OCI-M1 (cell line): ENCODE measurements around the gene PCDHA8.
"Not testable (repeated sequence)": the region's sequence is repeated elsewhere in the genome, so short reads cannot be mapped to it uniquely, and the experiment has no call there.

Experiments used
- DNase-seq: peaks from one replicate; lab custom pipeline; 2025; lab: John Stamatoyannopoulos, UW

Gene PCDHA8, protein sequence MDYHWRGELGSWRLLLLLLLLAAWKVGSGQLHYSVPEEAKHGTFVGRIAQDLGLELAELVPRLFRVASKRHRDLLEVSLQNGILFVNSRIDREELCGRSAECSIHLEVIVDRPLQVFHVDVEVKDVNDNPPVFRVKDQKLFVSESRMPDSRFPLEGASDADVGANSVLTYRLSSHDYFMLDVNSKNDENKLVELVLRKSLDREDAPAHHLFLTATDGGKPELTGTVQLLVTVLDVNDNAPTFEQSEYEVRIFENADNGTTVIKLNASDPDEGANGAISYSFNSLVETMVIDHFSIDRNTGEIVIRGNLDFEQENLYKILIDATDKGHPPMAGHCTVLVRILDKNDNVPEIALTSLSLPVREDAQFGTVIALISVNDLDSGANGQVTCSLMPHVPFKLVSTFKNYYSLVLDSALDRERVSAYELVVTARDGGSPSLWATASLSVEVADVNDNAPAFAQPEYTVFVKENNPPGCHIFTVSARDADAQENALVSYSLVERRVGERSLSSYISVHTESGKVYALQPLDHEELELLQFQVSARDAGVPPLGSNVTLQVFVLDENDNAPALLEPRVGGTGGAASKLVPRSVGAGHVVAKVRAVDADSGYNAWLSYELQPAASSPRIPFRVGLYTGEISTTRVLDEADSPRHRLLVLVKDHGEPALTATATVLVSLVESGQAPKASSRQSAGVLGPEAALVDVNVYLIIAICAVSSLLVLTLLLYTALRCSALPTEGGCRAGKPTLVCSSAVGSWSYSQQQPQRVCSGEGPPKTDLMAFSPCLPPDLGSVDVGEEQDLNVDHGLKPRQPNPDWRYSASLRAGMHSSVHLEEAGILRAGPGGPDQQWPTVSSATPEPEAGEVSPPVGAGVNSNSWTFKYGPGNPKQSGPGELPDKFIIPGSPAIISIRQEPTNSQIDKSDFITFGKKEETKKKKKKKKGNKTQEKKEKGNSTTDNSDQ

GRCh38 chr5:140840978-140841962 is at the start of gene PCDHA8:
Gene PCDHA8, plus strand, starts transcription at chr5:140841187. Its CDS starts 135 bp downstream, at chr5:140841322.
- DNase-seq, result peak; percentile 56

- DNase-seq, result no peak
These were observed 46.3 kb upstream of the PCDHA8 start, which contains the start of gene PCDHA2 for GRCh38 chr5:140794595-140795258. Gene PCDHA2, plus strand, starts transcription at chr5:140794852.

DNA sequence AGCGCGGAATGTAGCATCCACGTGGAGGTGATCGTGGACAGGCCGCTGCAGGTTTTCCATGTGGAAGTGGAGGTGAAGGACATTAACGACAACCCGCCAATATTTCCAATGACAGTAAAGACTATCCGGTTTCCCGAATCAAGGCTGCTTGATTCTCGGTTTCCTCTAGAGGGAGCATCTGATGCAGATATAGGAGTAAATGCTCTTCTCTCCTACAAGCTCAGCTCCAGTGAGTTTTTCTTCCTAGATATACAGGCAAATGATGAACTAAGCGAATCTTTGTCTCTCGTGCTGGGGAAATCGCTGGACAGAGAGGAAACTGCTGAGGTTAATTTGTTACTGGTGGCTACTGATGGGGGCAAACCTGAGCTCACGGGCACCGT is 45.7 kb upstream of the PCDHA8 start:
- no peak for DNase-seq

GRCh38 chr5:140796072-140796717 is 44.8 kb upstream of the PCDHA8 start:
- not testable (repeated sequence) for DNase-seq

DNA sequence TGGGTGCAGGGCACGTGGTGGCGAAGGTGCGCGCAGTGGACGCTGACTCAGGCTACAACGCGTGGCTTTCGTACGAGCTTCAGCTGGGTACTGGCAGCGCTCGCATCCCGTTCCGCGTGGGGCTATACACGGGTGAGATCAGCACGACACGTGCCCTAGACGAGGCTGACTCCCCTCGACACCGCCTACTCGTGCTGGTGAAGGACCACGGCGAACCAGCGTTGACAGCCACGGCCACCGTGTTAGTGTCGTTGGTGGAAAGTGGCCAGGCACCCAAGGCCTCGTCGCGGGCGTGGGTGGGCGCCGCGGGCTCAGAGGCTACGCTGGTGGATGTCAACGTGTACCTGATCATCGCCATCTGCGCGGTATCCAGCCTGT is 44.3 kb upstream of the PCDHA8 start:
- DNase-seq, result no peak

DNA sequence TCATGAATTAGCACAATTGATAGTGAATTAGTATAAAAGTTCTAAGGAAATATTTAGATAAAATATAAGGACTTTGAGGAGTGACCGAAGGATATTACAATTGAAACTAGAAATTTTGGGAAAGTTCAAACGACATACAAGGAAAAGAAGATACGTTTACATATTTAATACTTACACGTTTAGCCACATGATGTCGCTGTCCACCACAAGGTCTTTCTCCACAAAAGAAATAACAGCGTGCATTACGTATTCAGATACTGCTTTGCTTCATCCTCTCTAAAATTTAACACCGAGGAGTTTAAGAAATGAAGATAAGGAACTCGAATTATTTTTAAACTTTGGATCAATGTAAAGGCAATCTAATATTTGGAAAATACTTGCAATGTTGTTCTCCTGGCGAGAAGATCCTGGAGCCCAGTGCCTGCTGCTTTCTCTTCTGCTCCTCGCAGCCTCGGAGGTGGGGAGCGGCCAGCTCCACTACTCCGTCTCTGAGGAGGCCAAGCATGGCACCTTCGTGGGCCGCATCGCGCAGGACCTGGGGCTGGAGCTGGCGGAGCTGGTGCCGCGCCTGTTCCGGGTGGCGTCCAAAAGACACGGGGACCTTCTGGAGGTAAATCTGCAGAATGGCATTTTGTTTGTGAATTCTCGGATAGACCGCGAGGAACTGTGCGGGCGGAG is 40.0 kb upstream of the PCDHA8 start, which contains the start of gene PCDHA3:
Gene PCDHA3 (plus strand): TSS at position 242 of the 678 bp plus-strand sequence.
- DNase-seq, result no peak

DNA sequence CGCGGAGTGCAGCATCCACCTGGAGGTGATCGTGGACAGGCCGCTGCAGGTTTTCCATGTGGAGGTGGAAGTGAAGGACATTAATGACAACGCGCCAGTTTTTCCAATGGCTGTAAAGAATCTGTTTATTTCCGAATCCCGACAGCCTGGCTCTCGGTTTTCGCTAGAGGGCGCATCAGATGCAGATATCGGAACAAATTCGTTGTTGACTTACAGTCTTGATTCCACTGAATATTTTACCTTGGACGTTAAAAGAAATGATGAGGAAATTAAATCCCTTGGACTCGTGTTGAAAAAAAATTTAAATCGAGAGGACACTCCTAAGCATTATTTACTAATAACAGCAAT is 39.5 kb upstream of the PCDHA8 start:
- no peak for DNase-seq

DNA sequence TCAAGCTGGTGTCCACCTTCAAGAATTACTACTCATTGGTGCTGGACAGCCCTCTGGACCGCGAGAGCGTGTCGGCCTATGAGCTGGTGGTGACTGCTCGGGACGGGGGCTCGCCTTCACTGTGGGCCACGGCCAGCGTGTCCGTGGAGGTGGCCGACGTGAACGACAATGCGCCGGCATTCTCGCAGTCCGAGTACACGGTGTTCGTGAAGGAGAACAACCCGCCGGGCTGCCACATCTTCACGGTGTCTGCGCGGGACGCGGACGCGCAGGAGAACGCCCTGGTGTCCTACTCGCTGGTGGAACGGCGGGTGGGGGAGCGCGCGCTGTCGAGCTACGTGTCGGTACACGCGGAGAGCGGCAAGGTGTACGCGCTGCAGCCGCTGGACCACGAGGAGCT is 38.6 kb upstream of the PCDHA8 start:
- not testable (repeated sequence) for DNase-seq

GRCh38 chr5:140802781-140803271 is 38.2 kb upstream of the PCDHA8 start:
- no peak for DNase-seq

- peak; percentile 8 for DNase-seq
These were observed 33.9 kb upstream of the PCDHA8 start, which contains the start of gene PCDHA4 for GRCh38 chr5:140806834-140807775. Gene PCDHA4, plus strand, starts transcription at chr5:140807068.

DNA sequence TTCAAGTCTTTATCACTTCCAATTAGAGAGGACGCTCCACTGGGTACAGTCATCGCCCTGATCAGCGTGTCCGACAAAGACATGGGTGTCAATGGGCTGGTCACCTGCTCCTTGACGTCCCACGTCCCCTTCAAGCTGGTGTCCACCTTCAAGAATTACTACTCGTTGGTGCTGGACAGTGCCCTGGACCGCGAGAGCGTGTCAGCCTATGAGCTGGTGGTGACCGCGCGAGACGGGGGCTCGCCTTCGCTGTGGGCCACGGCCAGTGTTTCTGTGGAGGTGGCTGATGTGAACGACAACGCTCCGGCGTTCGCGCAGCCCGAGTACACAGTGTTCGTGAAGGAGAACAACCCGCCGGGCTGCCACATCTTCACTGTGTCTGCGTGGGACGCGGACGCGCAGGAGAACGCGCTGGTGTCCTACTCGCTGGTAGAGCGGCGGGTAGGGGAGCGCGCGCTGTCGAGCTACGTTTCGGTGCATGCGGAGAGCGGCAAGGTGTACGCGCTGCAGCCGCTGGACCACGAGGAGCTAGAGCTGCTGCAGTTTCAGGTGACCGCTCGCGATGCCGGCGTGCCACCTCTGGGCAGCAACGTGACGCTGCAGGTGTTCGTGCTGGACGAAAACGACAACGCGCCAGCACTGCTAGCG is 32.6 kb upstream of the PCDHA8 start:
- DNase-seq, result not testable (repeated sequence)

- DNase-seq, result no peak
These were observed 32.1 kb upstream of the PCDHA8 start for GRCh38 chr5:140808889-140809291.

GRCh38 chr5:140821375-140822280 is 19.4 kb upstream of the PCDHA8 start, which contains the start of gene PCDHA5:
Gene PCDHA5, plus strand, starts transcription at chr5:140821613.
- DNase-seq, result peak; percentile 17

DNA sequence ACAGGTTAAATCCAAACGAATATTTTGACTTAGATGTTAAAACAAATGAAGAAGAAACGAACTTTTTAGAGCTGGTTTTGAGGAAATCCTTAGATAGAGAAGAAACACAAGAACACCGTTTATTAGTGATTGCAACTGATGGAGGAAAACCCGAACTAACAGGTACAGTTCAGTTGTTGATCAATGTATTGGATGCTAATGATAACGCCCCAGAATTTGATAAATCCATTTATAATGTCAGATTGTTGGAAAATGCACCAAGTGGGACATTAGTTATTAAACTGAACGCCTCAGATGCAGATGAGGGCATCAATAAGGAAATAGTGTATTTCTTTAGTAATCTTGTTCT is 18.7 kb upstream of the PCDHA8 start:
- DNase-seq, result no peak

DNA sequence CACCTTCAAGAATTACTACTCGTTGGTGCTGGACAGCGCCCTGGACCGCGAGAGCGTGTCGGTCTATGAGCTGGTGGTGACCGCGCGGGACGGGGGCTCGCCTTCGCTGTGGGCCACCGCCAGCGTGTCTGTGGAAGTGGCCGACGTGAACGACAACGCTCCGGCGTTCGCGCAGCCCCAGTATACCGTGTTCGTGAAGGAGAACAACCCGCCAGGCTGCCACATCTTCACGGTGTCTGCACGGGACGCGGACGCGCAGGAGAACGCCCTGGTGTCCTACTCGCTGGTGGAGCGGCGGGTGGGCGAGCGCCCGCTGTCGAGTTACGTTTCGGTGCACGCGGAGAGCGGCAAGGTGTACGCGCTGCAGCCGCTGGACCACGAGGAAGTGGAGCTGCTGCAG is 18.0 kb upstream of the PCDHA8 start:
- DNase-seq, result not testable (repeated sequence)

DNA sequence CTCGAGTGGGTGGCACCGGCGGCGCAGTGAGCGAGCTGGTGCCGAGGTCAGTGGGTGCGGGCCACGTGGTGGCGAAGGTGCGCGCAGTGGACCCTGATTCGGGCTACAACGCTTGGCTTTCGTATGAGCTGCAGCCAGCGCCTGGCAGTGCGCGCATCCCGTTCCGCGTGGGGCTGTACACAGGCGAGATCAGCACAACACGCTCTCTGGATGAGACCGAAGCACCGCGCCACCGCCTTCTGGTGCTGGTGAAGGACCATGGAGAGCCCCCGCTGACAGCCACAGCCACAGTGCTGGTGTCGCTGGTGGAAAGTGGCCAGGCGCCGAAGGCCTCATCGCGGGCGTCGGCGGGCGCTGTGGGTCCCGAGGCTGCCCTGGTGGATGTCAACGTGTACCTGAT is 17.5 kb upstream of the PCDHA8 start:
- DNase-seq, result no peak
